ENCODE results near the gene PDZRN3.
A peak's percentile ranks its signal among the peaks of the same experiment; 100 is the strongest.

DNA sequence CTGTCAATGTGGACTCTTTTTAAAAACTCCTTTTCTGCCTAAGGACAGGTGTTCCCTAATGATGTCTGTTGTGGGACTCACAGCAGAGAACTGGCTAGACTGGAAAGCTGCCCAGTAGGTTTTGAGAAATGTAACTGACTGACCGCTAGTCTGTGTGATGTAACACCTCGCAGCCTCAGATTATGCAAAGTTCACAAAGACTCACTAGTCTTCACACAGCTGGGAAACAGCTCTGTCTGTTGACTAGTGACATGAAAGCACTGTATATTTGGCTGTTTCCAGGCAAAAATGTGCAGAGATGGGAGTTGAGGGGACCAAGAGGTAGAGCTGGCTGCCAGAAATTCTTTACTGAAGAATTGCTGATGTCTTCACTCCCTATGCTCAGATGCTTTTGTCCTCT lies 10.3 kb downstream of the PDZRN3 start:
- TF ChIP-seq CTCF (IDR thresholded peaks at IDR 0.05), result peak in 3 of 4 experiments; percentile 4 to 35 (median 17)
- TF ChIP-seq POLR2A (IDR thresholded peaks at IDR 0.05), result no peak
